K562 (cell line): ENCODE measurements around the gene MRPL58. TPM values are rescaled to one million over a fixed set of nuclear protein-coding genes. Genes with fewer than 3 reads are reported as not detected.

Source experiments
- CAMTA2 ChIP-seq: fragments of 250-450 bp; sonication (Bioruptor Pico); conservative IDR thresholded peaks from 2 replicates; pipeline ENCODE4 v1.5.1; 2022
- CBX1 ChIP-seq: sonication (generic); IDR thresholded peaks from 2 replicates; pipeline ENCODE4 v1.6.1; 2016; ENCODE audit warnings: antibody characterized with exemption, low read depth, mild to moderate bottlenecking
- CREM ChIP-seq: IDR thresholded peaks from 2 replicates; pipeline ENCODE4 v1.6.1; 2014; ENCODE audit warnings: antibody characterized with exemption, low read depth
- GATAD2B ChIP-seq: fragments of 450-650 bp; IDR thresholded peaks from 2 replicates; pipeline ENCODE4 v1.6.1; 2017; ENCODE audit warnings: mild to moderate bottlenecking, borderline replicate concordance
- MYNN ChIP-seq, 2 experiments: sonication (generic); formaldehyde crosslinking in 1 of 2; IDR thresholded peaks; 2 replicates each; pipeline versions ENCODE4 v1.5.0 to v1.6.1; 2016 to 2020; ENCODE audit warnings: antibody characterized with exemption in 1 of 2, missing genetic modification reagents in 1 of 2
- TOE1 ChIP-seq, 2 experiments: fragments of 450-650 bp in 1 of 2; sonication (generic) in 1 of 2; formaldehyde crosslinking in 1 of 2; IDR thresholded peaks; 2 replicates each; pipeline versions ENCODE4 v1.7.1 to v1.8.0; 2016 to 2022; ENCODE audit warnings: borderline replicate concordance in 2 of 2, mild to moderate bottlenecking in 2 of 2, antibody characterized with exemption in 1 of 2, inconsistent platforms in 1 of 2, low read depth in 1 of 2, missing genetic modification reagents in 1 of 2, moderate library complexity in 1 of 2
- XRCC3 ChIP-seq: fragments of 450-650 bp; IDR thresholded peaks from 2 replicates; pipeline ENCODE4 v1.6.1; 2017; ENCODE audit warnings: mild to moderate bottlenecking, moderate library complexity
- ZNF57 ChIP-seq: fragments of 450-650 bp; formaldehyde crosslinking; IDR thresholded peaks from 2 replicates; pipeline ENCODE4 v1.4.0; 2020; ENCODE audit warnings: mild to moderate bottlenecking, moderate library complexity
- ZNF584 ChIP-seq: fragments of 200-800 bp; sonication (Bioruptor generic); IDR thresholded peaks from 2 replicates; pipeline ENCODE4 v1.6.1; 2016; ENCODE audit warnings: low read depth, mild to moderate bottlenecking, missing genetic modification characterization, missing compliant biosample characterization
- ZZZ3 ChIP-seq: fragments of 450-650 bp; IDR thresholded peaks from 2 replicates; pipeline ENCODE4 v1.6.1; 2016; ENCODE audit warnings: antibody characterized with exemption, mild to moderate bottlenecking, moderate library complexity
- polyA plus RNA-seq, 8 experiments: library from polyadenylated mRNA; depleted of rRNA in 4 of 8; stranded (reverse) in 5 of 8; unstranded in 3 of 8; fragments of >200 nt; fragmentation: Nextera tagmentation in 2 of 8; fragmentation: Illumina TruSeq in 1 of 8; extraction: Ambion mirVana in 2 of 8; extraction: Trizol in 1 of 8; gene quantifications; 2 replicates each; pipeline versions ENCODE4 v1.2.1 to v1.2.3, GENCODE V29; 2011 to 2014; ENCODE audit warnings: inconsistent platforms in 1 of 8, missing spikeins in 1 of 8
- total RNA-seq, 7 experiments: library from RNA; depleted of rRNA in 6 of 7; stranded (reverse); fragments of >200 nt in 6 of 7; fragmentation: Illumina TruSeq in 2 of 7; extraction: Trizol in 2 of 7; gene quantifications; 2 replicates each; pipeline versions ENCODE4 v1.2.1 to v1.2.3, GENCODE V29; 2011 to 2021; ENCODE audit warnings: low replicate concordance in 1 of 7
- TF ChIP-seq, protein P1 (sequence below): sonication (generic); formaldehyde crosslinking; IDR thresholded peaks from 2 replicates; pipeline ENCODE4 v1.8.1; 2023; ENCODE audit warnings: missing genetic modification reagents, mild to moderate bottlenecking, borderline replicate concordance
- TF ChIP-seq, protein P2 (sequence below): sonication (generic); formaldehyde crosslinking; IDR thresholded peaks from 2 replicates; pipeline ENCODE4 v1.8.0; 2023; ENCODE audit warnings: missing genetic modification reagents, mild to moderate bottlenecking, borderline replicate concordance

The MRPL58 gene
- total and polyA plus RNA-seq, 9 of the 15 experiments (the other 6 are each of a cell fraction or from before 2014, with no cell fraction given) = 30.8 to 107 (median 72.4) TPM

DNA sequence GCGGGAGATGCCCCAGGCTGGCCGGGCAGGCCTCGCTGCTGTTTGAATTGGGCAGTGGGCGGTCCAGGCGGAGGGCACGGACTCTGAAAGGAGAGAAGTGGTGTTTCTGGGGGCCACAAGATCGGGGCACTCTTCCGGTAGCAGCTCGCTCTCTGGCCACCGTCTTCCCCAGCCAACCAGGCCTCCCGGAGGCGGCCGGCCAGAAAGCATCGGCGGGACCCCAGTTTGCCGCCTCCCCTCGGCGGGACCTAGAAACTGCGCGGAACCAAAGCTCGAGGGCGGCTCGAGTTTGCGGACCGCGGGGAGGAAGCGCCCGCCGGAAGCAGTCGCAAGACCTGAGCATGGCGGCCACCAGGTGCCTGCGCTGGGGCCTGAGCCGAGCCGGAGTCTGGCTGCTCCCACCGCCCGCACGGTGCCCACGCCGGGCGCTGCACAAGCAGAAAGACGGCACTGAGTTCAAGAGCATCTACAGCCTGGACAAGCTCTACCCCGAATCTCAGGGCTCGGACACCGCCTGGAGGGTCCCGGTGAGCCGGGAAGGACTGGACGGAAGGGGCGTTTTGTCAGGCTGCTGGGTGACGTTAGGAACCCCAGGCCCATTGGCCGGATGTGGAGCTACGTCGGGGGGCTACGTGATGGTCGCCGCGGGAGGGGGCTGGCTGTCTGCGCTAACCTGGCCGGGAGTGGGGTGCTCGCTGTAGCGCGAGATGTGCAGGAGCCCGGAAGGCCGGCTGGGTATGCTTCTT is at the start of gene MRPL58 (continued):
- TF ChIP-seq, protein P1, sequence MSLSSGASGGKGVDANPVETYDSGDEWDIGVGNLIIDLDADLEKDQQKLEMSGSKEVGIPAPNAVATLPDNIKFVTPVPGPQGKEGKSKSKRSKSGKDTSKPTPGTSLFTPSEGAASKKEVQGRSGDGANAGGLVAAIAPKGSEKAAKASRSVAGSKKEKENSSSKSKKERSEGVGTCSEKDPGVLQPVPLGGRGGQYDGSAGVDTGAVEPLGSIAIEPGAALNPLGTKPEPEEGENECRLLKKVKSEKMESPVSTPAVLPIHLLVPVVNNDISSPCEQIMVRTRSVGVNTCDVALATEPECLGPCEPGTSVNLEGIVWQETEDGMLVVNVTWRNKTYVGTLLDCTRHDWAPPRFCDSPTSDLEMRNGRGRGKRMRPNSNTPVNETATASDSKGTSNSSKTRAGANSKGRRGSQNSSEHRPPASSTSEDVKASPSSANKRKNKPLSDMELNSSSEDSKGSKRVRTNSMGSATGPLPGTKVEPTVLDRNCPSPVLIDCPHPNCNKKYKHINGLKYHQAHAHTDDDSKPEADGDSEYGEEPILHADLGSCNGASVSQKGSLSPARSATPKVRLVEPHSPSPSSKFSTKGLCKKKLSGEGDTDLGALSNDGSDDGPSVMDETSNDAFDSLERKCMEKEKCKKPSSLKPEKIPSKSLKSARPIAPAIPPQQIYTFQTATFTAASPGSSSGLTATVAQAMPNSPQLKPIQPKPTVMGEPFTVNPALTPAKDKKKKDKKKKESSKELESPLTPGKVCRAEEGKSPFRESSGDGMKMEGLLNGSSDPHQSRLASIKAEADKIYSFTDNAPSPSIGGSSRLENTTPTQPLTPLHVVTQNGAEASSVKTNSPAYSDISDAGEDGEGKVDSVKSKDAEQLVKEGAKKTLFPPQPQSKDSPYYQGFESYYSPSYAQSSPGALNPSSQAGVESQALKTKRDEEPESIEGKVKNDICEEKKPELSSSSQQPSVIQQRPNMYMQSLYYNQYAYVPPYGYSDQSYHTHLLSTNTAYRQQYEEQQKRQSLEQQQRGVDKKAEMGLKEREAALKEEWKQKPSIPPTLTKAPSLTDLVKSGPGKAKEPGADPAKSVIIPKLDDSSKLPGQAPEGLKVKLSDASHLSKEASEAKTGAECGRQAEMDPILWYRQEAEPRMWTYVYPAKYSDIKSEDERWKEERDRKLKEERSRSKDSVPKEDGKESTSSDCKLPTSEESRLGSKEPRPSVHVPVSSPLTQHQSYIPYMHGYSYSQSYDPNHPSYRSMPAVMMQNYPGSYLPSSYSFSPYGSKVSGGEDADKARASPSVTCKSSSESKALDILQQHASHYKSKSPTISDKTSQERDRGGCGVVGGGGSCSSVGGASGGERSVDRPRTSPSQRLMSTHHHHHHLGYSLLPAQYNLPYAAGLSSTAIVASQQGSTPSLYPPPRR (CRISPR knock-in tag) = peak; percentile 84; the same call in 1 of the 2 replicates
- TF ChIP-seq MYNN (IDR thresholded peaks at IDR 0.05) (0 out of 2 replicates have a peak, but pooled peaks have one; percentile 45), MYNN (CRISPR knock-in tag; IDR thresholded peaks at IDR 0.05) (no peak), ZZZ3 (0 out of 2 replicates have a peak, but pooled peaks have one; percentile 27), ZNF584 (no peak), ZNF57 (CRISPR knock-in tag) (no peak), CAMTA2 (no peak), TOE1 (IDR thresholded peaks at IDR 0.05; ENCODE audit: borderline replicate concordance) (peak; percentile 68; the same call in 1 of the 2 replicates), TOE1 (CRISPR knock-in tag; IDR thresholded peaks at IDR 0.05; ENCODE audit: borderline replicate concordance, low read depth) (no peak), CBX1 (peak; percentile 87), GATAD2B (peak; percentile 71), CREM (peak; percentile 81), XRCC3 (no peak)
- TF ChIP-seq, protein P2, sequence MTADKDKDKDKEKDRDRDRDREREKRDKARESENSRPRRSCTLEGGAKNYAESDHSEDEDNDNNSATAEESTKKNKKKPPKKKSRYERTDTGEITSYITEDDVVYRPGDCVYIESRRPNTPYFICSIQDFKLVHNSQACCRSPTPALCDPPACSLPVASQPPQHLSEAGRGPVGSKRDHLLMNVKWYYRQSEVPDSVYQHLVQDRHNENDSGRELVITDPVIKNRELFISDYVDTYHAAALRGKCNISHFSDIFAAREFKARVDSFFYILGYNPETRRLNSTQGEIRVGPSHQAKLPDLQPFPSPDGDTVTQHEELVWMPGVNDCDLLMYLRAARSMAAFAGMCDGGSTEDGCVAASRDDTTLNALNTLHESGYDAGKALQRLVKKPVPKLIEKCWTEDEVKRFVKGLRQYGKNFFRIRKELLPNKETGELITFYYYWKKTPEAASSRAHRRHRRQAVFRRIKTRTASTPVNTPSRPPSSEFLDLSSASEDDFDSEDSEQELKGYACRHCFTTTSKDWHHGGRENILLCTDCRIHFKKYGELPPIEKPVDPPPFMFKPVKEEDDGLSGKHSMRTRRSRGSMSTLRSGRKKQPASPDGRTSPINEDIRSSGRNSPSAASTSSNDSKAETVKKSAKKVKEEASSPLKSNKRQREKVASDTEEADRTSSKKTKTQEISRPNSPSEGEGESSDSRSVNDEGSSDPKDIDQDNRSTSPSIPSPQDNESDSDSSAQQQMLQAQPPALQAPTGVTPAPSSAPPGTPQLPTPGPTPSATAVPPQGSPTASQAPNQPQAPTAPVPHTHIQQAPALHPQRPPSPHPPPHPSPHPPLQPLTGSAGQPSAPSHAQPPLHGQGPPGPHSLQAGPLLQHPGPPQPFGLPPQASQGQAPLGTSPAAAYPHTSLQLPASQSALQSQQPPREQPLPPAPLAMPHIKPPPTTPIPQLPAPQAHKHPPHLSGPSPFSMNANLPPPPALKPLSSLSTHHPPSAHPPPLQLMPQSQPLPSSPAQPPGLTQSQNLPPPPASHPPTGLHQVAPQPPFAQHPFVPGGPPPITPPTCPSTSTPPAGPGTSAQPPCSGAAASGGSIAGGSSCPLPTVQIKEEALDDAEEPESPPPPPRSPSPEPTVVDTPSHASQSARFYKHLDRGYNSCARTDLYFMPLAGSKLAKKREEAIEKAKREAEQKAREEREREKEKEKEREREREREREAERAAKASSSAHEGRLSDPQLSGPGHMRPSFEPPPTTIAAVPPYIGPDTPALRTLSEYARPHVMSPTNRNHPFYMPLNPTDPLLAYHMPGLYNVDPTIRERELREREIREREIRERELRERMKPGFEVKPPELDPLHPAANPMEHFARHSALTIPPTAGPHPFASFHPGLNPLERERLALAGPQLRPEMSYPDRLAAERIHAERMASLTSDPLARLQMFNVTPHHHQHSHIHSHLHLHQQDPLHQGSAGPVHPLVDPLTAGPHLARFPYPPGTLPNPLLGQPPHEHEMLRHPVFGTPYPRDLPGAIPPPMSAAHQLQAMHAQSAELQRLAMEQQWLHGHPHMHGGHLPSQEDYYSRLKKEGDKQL (CRISPR knock-in tag) = no peak
